PC-3 (cell line): Measurements from ENCODE around the gene RPS6KA2.

ENCODE experiments used
- CTCF ChIP-seq: fragments of 300-600 bp; sonication (generic); conservative IDR thresholded peaks from 2 replicates; pipeline ENCODE4 v1.5.1; 2017; ENCODE audit warnings: antibody characterized with exemption, low read depth, mild to moderate bottlenecking, low read length
- EZH2phosphoT487 ChIP-seq: fragments of 300-600 bp; sonication (generic); IDR thresholded peaks from 2 replicates; pipeline ENCODE4 v1.6.1; 2018; ENCODE audit warnings: mild to moderate bottlenecking, antibody characterized with exemption, low read length, borderline replicate concordance

DNA sequence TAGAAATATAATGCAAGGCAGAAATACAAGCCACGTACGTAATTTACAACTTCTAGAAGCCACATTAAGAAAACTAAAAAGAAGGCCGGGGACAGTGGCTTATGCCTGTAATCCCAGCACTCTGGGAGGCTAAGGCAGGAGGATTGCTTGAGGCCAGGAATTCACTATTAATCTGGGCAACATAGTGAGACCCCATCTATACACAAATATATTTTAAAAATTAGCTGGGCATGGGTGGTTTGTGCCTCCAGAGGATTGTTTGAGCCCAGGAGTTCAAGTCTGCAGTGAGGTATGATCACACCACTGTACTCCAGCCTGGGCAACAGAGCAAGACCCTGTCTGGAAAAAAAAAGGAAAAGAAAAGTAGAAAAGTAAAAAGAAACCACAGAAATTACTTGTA lies 256.6 kb downstream of the RPS6KA2 start:
- no peak for TF ChIP-seq CTCF
- no peak for TF ChIP-seq EZH2phosphoT487
